Measurements from ENCODE around the gene WDR48. TPM values are rescaled to one million over a fixed set of nuclear protein-coding genes. Genes with fewer than 3 reads are reported as not detected.

The WDR48 gene
- total and polyA plus RNA-seq, 12 donors, result 8.0 to 37.2 (median 28.7) TPM

- Histone ChIP-seq H3K36me3 (peaks cover 0 to 100% (median 66%) of the 10 kb centered on the region in 9 donors), H3K4me3 (no peak overlapping the region), H3K27me3 (no peaks in the 10 kb centered on the region), H3K9me3 (no peaks in the 10 kb centered on the region), H3K27ac (no peak overlapping the region), H3K4me1 (peaks cover 0 to 2% (median 0%) of the 10 kb centered on the region in 9 donors)
- 88 to 90% methylated on average over 2 of the region's 2 CpGs for WGBS, 2 donors
- ATAC-seq, result no peak
- no peak for DNase-seq
- no peak for TF ChIP-seq CTCF (IDR thresholded peaks at IDR 0.05)
- intact Hi-C loops (cut with DNase I), result no loop called here
These were observed 39.1 kb downstream of the WDR48 start for GRCh38 chr3:39090922-39091321.

GRCh38 chr3:39094851-39095677 lies 43.2 kb downstream of the WDR48 start:
- ATAC-seq (no peak), DNase-seq (no peak)
- Histone ChIP-seq H3K4me3 (no peak overlapping the region), H3K27me3 (no peaks in the 10 kb centered on the region), H3K4me1 (peaks cover 0 to 23% (median 11%) of the 10 kb centered on the region in 9 donors), H3K36me3 (peaks cover 0 to 100% (median 59%) of the 10 kb centered on the region in 9 donors), H3K9me3 (no peaks in the 10 kb centered on the region), H3K27ac (no peak overlapping the region)
- 77 to 78% methylated on average over 7 of the region's 7 CpGs for WGBS, 2 donors
- no peak for TF ChIP-seq CTCF (IDR thresholded peaks at IDR 0.05)
- intact Hi-C loops (cut with DNase I), result no loop called here

- no peak for ATAC-seq
- WGBS, 2 donors, result 64 to 65% methylated on average over 3 of the region's 3 CpGs
These were observed 44.0 kb downstream of the WDR48 start for GRCh38 chr3:39095778-39096177.

GRCh38 chr3:39096775-39097174 lies 45.0 kb downstream of the WDR48 start:
- H3K27ac ChIP-seq, result peak overlapping the region in 7 of 10 donors; percentile 2 to 70 (median 39)
- no peaks in the 10 kb centered on the region for H3K9me3 ChIP-seq
- DNase-seq, result no peak
- peaks cover 0 to 31% (median 14%) of the 10 kb centered on the region in 9 donors for H3K4me1 ChIP-seq
- 11 to 16% methylated on average over 3 of the region's 3 CpGs for WGBS, 2 donors
- no peaks in the 10 kb centered on the region for H3K27me3 ChIP-seq
- intact Hi-C loops (cut with DNase I), result no loop called here
- H3K36me3 ChIP-seq, result peaks cover 0 to 92% (median 55%) of the 10 kb centered on the region in 9 donors
- peak in 7 of 8 donors; percentile 27 to 76 (median 60) for ATAC-seq
- TF ChIP-seq CTCF (IDR thresholded peaks at IDR 0.05), result no peak
- no peak overlapping the region for H3K4me3 ChIP-seq

More at GRCh38 chr3:39095778-39096177, 44.0 kb downstream of the WDR48 start:
- H3K9me3 ChIP-seq, result no peaks in the 10 kb centered on the region
- intact Hi-C loops (cut with DNase I), result no loop called here
- peaks cover 0 to 100% (median 61%) of the 10 kb centered on the region in 9 donors for H3K36me3 ChIP-seq
- no peak for DNase-seq
- H3K27me3 ChIP-seq, result no peaks in the 10 kb centered on the region
- H3K4me3 ChIP-seq, result no peak overlapping the region
- H3K4me1 ChIP-seq, result peaks cover 0 to 23% (median 11%) of the 10 kb centered on the region in 9 donors
- TF ChIP-seq CTCF (IDR thresholded peaks at IDR 0.05), result no peak
- H3K27ac ChIP-seq, result no peak overlapping the region

Data from heart right ventricle (tissue), 16 donors.